ENCODE measurements around the gene SPG11.

The SPG11 gene

DNA sequence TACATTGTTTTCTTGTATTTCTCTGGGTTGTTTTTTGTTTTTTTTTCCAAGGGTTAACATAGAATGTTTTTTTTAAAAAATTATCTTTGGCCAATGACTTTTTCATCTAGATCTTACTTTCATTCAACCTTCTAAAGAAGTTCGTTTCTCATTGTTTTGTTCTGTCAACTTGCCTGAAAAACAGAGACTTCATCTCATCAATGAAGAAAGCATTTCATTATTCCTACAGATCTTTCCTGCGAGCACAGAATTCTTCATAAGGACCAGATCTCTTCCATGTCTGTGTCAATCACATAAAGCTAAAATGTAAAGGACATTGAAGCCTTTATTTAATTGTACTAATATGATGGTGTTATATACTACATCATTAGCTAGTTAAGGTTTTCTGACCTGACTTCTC, 136.2 kb downstream of the SPG11 start:
- no peak for DNase-seq (ENCODE audit: low read depth)

DNA sequence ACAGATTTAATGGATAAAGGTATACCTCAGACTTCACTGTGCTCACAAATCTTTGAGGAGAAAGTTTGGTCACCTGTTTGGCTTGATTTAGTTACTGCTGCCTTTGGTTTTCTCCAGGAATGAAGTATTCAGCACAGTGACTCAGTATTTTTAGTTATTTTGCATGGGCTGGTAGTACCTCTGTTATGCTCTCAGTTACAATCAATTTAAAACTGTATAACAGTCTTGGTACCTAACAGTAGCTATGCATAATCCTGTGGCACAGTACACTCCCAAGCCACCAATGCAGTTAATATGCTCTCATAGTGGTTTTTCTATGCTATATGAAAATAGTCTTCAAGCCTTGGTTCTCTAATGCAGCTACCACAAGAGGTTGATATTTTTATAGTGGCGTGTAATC, 138.4 kb downstream of the SPG11 start:
- DNase-seq (ENCODE audit: low read depth): no peak

DNA sequence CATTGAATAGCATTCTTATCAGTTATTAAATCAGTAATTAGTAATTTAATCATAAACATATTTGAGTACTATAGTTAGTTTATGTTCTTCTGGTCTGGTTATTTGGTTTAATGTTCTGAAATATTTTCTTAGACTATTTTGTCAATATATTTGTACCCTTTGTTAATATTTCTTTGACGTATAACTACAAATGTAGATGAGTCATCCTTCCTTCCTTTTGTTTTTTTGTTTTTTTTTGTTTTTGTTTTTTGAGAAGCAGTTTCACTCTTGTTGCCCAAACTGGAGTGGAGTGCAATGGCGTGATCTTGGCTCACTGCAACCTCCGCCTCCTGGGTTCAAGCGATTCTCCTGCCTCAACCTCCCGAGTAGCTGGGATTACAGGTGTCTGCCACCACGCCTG, 143.9 kb downstream of the SPG11 start:
- no peak for DNase-seq (ENCODE audit: low read depth)

DNA sequence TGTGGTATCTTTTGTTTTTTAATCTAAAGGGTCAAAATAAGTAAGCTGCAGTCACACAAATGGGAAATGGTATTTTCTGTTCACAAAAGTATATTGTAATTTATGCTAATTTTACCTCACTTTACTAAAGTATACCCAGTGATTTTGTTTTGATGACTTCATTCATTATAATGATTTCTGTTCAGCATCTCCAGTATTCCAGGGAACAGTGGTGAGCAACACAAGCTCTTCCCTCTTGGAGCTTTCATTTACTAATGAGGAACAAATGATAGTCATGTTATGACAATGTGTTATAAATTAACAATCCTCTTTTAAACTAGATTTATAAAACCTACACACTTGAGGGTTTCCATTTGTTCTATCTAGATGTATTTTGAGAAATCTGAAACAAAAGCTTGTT, 147.0 kb downstream of the SPG11 start:
- no peak for DNase-seq (ENCODE audit: low read depth)
